Subcutaneous abdominal adipose tissue (tissue), 5 donors: Measurements from ENCODE around the gene ROBO2.

Source experiments
- H3K27ac ChIP-seq: one replicate; pipeline ENCODE4 v1.7.0; 2013; ENCODE audit warnings: low read depth, mild to moderate bottlenecking, inconsistent platforms, low read length, moderate library complexity
- H3K27me3 ChIP-seq, 5 donors: one replicate each; pipeline ENCODE4 v1.7.0; 2013; ENCODE audit warnings: low read length in 5 of 5, inconsistent platforms in 1 of 5; ENCODE audit not compliant: control insufficient read depth in 5 of 5, insufficient read depth in 4 of 5
- H3K36me3 ChIP-seq, 5 donors: one replicate each; pipeline ENCODE4 v1.7.0; 2013; ENCODE audit warnings: low read length in 5 of 5; ENCODE audit not compliant: control insufficient read depth in 5 of 5, insufficient read depth in 5 of 5
- H3K4me1 ChIP-seq, 5 donors: one replicate each; pipeline ENCODE4 v1.7.0; 2013; ENCODE audit warnings: low read length in 5 of 5, mild to moderate bottlenecking in 3 of 5, moderate library complexity in 1 of 5; ENCODE audit not compliant: control insufficient read depth in 5 of 5, insufficient read depth in 5 of 5
- H3K4me3 ChIP-seq, 5 donors: one replicate each; pipeline ENCODE4 v1.7.0; 2013; ENCODE audit warnings: low read length in 5 of 5, low read depth in 1 of 5
- H3K9ac ChIP-seq, 5 donors: one replicate each; pipeline ENCODE4 v1.7.0; 2013; ENCODE audit warnings: low read length in 5 of 5, mild to moderate bottlenecking in 4 of 5, moderate library complexity in 3 of 5
- H3K9me3 ChIP-seq, 5 donors: one replicate each; pipeline ENCODE4 v1.7.0; 2013; ENCODE audit warnings: low read length in 5 of 5; ENCODE audit not compliant: control insufficient read depth in 5 of 5
- donor health status: healthy.
- donor health status: healthy.
- donor health status: healthy.
- donor health status: healthy.
- donor health status: healthy.

Gene ROBO2, protein sequence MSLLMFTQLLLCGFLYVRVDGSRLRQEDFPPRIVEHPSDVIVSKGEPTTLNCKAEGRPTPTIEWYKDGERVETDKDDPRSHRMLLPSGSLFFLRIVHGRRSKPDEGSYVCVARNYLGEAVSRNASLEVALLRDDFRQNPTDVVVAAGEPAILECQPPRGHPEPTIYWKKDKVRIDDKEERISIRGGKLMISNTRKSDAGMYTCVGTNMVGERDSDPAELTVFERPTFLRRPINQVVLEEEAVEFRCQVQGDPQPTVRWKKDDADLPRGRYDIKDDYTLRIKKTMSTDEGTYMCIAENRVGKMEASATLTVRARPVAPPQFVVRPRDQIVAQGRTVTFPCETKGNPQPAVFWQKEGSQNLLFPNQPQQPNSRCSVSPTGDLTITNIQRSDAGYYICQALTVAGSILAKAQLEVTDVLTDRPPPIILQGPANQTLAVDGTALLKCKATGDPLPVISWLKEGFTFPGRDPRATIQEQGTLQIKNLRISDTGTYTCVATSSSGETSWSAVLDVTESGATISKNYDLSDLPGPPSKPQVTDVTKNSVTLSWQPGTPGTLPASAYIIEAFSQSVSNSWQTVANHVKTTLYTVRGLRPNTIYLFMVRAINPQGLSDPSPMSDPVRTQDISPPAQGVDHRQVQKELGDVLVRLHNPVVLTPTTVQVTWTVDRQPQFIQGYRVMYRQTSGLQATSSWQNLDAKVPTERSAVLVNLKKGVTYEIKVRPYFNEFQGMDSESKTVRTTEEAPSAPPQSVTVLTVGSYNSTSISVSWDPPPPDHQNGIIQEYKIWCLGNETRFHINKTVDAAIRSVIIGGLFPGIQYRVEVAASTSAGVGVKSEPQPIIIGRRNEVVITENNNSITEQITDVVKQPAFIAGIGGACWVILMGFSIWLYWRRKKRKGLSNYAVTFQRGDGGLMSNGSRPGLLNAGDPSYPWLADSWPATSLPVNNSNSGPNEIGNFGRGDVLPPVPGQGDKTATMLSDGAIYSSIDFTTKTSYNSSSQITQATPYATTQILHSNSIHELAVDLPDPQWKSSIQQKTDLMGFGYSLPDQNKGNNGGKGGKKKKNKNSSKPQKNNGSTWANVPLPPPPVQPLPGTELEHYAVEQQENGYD (N-terminal part only)

GRCh38 chr3:77039606-77040171 is at the start of gene ROBO2:
TSS of gene ROBO2 (plus strand) at chr3:77040099. CDS start at chr3:77040786, 687 bp downstream.
- no peak within 1 kb of the TSS for H3K27ac ChIP-seq
- peaks cover 13 to 32% (median 19%) of the 10 kb centered on the region in 5 donors for H3K27me3 ChIP-seq
- peaks cover 0 to 20% (median 17%) of the 10 kb centered on the region in 5 donors for H3K4me1 ChIP-seq
- H3K4me3 ChIP-seq = peak within 1 kb of the TSS; percentile 36 to 55 (median 53)
- H3K36me3 ChIP-seq = no peaks in the 10 kb centered on the region
- no peaks in the 10 kb centered on the region for H3K9me3 ChIP-seq
- H3K9ac ChIP-seq = peak within 1 kb of the TSS in 1 of 5 donors; percentile 37

GRCh38 chr3:76990606-76991005 is 49.3 kb upstream of the ROBO2 start:
- Histone ChIP-seq H3K27ac (no peak overlapping the region), H3K9ac (no peak overlapping the region), H3K27me3 (no peaks in the 10 kb centered on the region), H3K4me1 (no peaks in the 10 kb centered on the region), H3K4me3 (no peak overlapping the region), H3K36me3 (no peaks in the 10 kb centered on the region), H3K9me3 (no peaks in the 10 kb centered on the region)

- Histone ChIP-seq H3K4me1 (no peaks in the 10 kb centered on the region), H3K27ac (no peak overlapping the region), H3K9me3 (no peaks in the 10 kb centered on the region), H3K9ac (no peak overlapping the region), H3K36me3 (no peaks in the 10 kb centered on the region), H3K27me3 (no peaks in the 10 kb centered on the region), H3K4me3 (no peak overlapping the region)
Measured at GRCh38 chr3:76991165-76991564, 48.7 kb upstream of the ROBO2 start.

DNA sequence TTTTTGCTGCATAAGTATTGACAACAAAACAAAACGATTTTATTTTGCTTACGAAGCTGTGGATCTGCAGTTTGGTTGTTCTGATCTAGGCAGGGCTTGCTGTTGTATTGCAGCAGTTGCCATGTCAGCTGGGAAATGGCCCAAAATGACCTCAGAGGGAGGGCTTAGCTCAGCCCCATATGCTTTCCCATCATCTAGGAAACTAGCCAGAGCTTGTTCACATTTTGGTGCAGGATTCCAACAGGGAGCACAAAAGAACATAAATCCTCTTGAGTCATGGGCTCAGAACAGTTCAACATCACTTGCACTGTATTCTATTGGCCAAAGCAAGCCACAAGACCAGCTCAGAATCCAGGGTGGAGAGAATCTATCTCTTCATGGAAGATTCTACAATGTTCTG is 42.2 kb upstream of the ROBO2 start:
- no peaks in the 10 kb centered on the region for H3K9me3 ChIP-seq
- no peak overlapping the region for H3K27ac ChIP-seq
- no peak overlapping the region for H3K4me3 ChIP-seq
- H3K9ac ChIP-seq = no peak overlapping the region
- H3K27me3 ChIP-seq = no peaks in the 10 kb centered on the region
- H3K36me3 ChIP-seq = no peaks in the 10 kb centered on the region
- H3K4me1 ChIP-seq = no peaks in the 10 kb centered on the region

DNA sequence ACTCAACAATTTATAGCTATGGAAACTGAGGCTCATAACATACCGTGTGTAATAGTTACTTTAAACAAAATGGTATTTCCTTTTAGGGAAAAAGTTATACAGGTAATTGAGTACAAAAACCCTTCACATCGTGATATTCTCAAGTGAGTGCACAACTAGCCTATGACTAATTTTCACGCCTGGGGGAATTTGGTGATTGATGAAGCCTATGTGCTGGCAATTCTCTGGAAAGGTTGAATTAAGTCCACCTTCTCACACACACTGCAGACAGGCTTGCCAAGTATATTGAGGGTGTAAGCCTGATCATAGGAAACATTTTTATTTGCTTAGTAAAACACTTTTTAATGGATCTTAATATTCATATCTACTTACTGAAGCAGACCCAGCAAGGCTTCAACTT is 41.3 kb upstream of the ROBO2 start:
- H3K27me3 ChIP-seq = no peaks in the 10 kb centered on the region
- H3K9ac ChIP-seq = no peak overlapping the region
- no peak overlapping the region for H3K4me3 ChIP-seq
- H3K27ac ChIP-seq = no peak overlapping the region
- H3K36me3 ChIP-seq = no peaks in the 10 kb centered on the region
- H3K9me3 ChIP-seq = no peaks in the 10 kb centered on the region
- H3K4me1 ChIP-seq = no peaks in the 10 kb centered on the region

- Histone ChIP-seq H3K9ac (no peak overlapping the region), H3K9me3 (no peaks in the 10 kb centered on the region), H3K4me3 (no peak overlapping the region), H3K4me1 (no peaks in the 10 kb centered on the region), H3K36me3 (no peaks in the 10 kb centered on the region), H3K27ac (no peak overlapping the region), H3K27me3 (no peaks in the 10 kb centered on the region)
Measured at GRCh38 chr3:77001062-77001701, 38.7 kb upstream of the ROBO2 start.

- no peak overlapping the region for H3K4me3 ChIP-seq
- no peaks in the 10 kb centered on the region for H3K4me1 ChIP-seq
- peaks cover 0 to 3% (median 0%) of the 10 kb centered on the region in 5 donors for H3K9me3 ChIP-seq
- H3K27me3 ChIP-seq = no peaks in the 10 kb centered on the region
- no peak overlapping the region for H3K9ac ChIP-seq
- no peak overlapping the region for H3K27ac ChIP-seq
- H3K36me3 ChIP-seq = no peaks in the 10 kb centered on the region
Measured at GRCh38 chr3:77014226-77014625, 25.7 kb upstream of the ROBO2 start.

- H3K36me3 ChIP-seq = no peaks in the 10 kb centered on the region
Measured at GRCh38 chr3:77025471-77025870, 14.4 kb upstream of the ROBO2 start.

DNA sequence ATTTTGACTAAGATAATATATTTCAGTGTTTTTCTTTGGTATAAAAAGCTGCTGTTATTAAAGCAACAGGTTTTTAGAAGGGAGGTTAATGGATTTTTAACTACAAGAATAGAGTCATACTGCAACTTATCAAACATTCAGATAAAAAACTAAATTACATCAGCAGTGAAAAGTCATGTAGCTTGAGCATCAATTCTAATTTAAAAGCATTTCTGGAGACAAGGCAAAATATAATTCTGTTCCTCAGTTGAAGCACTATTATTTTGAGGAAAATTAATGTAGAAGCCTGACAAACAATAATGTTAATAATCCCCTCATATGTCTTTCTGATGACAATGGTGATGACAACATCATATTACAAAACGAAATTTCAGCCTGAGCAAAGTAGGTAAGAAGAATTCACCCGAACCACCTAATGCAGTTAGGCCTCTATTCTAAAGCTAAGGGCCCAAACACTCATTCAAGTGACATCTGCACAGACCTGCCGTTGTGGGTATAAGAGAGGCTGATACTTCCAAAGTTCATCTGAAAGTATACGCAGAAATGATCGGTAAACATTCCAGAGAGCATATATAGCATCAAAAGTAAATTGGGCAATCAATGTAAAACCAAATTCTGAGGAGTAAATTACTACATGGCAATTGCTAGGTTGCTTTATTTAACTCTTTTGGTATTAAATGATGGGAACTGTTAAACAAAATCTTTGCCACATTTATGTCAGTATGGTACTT is 12.8 kb upstream of the ROBO2 start:
- H3K27ac ChIP-seq = no peak overlapping the region
- no peak overlapping the region for H3K4me3 ChIP-seq
- H3K9me3 ChIP-seq = no peaks in the 10 kb centered on the region
- H3K4me1 ChIP-seq = no peaks in the 10 kb centered on the region
- H3K9ac ChIP-seq = no peak overlapping the region
- H3K27me3 ChIP-seq = no peaks in the 10 kb centered on the region
- no peaks in the 10 kb centered on the region for H3K36me3 ChIP-seq

More at GRCh38 chr3:77025471-77025870, 14.4 kb upstream of the ROBO2 start:
- no peaks in the 10 kb centered on the region for H3K9me3 ChIP-seq
- no peak overlapping the region for H3K4me3 ChIP-seq
- H3K4me1 ChIP-seq = no peaks in the 10 kb centered on the region
- H3K27ac ChIP-seq = no peak overlapping the region
- H3K27me3 ChIP-seq = no peaks in the 10 kb centered on the region
- no peak overlapping the region for H3K9ac ChIP-seq
